GM12878 (cell line): Measurements from ENCODE around the gene IGHMBP2. TPM values are rescaled to one million over a fixed set of nuclear protein-coding genes. Genes with fewer than 3 reads are reported as not detected.

Experiments
- IKZF1 ChIP-seq: fragments of 450-650 bp; conservative IDR thresholded peaks from 2 replicates; pipeline ENCODE4 v1.6.1; 2017; ENCODE audit warnings: antibody characterized with exemption, mild to moderate bottlenecking
- PBX3 ChIP-seq: IDR thresholded peaks from 2 replicates; pipeline ENCODE4 v1.6.1; 2011; ENCODE audit warnings: mild to moderate bottlenecking, low read depth, low read length, moderate library complexity; ENCODE audit not compliant: insufficient replicate concordance
- ZBTB33 ChIP-seq: fragments of 450-650 bp; IDR thresholded peaks from 2 replicates; pipeline ENCODE4 v1.6.1; 2017; ENCODE audit warnings: mild to moderate bottlenecking
- ZBTB4 ChIP-seq: fragments of 450-650 bp; formaldehyde crosslinking; IDR thresholded peaks from 2 replicates; pipeline ENCODE4 v1.4.0; 2022; ENCODE audit warnings: mild to moderate bottlenecking, moderate library complexity
- ZNF622 ChIP-seq: fragments of 450-650 bp; IDR thresholded peaks from 2 replicates; pipeline ENCODE4 v1.6.1; 2017; ENCODE audit warnings: mild to moderate bottlenecking, inconsistent platforms
- polyA plus RNA-seq, 11 experiments: library from polyadenylated mRNA; depleted of rRNA in 4 of 11; unstranded in 6 of 11; stranded (reverse) in 5 of 11; fragments of >200 nt; fragmentation: Nextera tagmentation in 4 of 11; fragmentation: Illumina TruSeq in 1 of 11; extraction: Ambion mirVana in 4 of 11; extraction: Trizol in 1 of 11; gene quantifications; 1 replicate in 1 of 11; 2 replicates in 10 of 11; pipeline versions ENCODE4 v1.2.1 to v1.2.3, GENCODE V29; 2011 to 2016; ENCODE audit warnings: inconsistent platforms in 2 of 11, missing spikeins in 2 of 11, low read depth in 1 of 11
- total RNA-seq, 4 experiments: library from RNA; depleted of rRNA in 3 of 4; stranded (reverse); fragments of >200 nt in 3 of 4; fragmentation: Illumina TruSeq in 1 of 4; extraction: Trizol in 1 of 4; gene quantifications; 2 replicates each; pipeline versions ENCODE4 v1.2.1 to v1.2.3, GENCODE V29; 2013 to 2021

The IGHMBP2 gene
- total and polyA plus RNA-seq, 10 of the 15 experiments (the other 5 are each of a cell fraction or from before 2014, with no cell fraction given) = 1.4 to 20.1 (median 11.2) TPM

- TF ChIP-seq IKZF1 (no peak), PBX3 (no peak), ZBTB33 (no peak), ZNF622 (no peak), ZBTB4 (CRISPR knock-in tag) (no peak)
Measured at GRCh38 chr11:68896171-68896959, 7.3 kb upstream of the IGHMBP2 start (continued).
